OCI-LY7 (cell line): ENCODE results near the gene EDN2. TPM values are rescaled to one million over a fixed set of nuclear protein-coding genes. Genes with fewer than 3 reads are reported as not detected.

Source experiments
- BruUV-seq: library from RNA; stranded (reverse); fragments of 400-500 nt; replicated peaks from 2 replicates; lab custom pipeline; 2021; lab: Mats Ljungman, UMichigan
- CTCF ChIA-PET: fragments of 300-600 bp; sonication (Branson Sonifier 250); formaldehyde crosslinking; loops from one replicate; lab custom pipeline; 2022; ENCODE audit warnings: antibody characterized with exemption; ENCODE audit not compliant: unreplicated experiment; lab: Charles Lee
- POLR2A ChIA-PET: fragments of 300-600 bp; sonication (Branson Sonifier 250); formaldehyde crosslinking; loops from one replicate; lab custom pipeline; 2022; ENCODE audit warnings: antibody characterized with exemption; lab: Charles Lee
- DNase-seq: peaks from one replicate; pipeline ENCODE4 v3.0.0-alpha.2; 2015; ENCODE audit warnings: low spot score
- H2AFZ ChIP-seq: fragments of 200-600 bp; sonication (generic), shearing (Covaris generic); 2 replicates; pipeline ENCODE4 v1.6.1; 2014; ENCODE audit warnings: mild to moderate bottlenecking, antibody characterized with exemption, low read length, moderate library complexity
- H3K27ac ChIP-seq: fragments of 200-600 bp; sonication (generic); 2 replicates; pipeline ENCODE4 v1.5.1; 2014; ENCODE audit warnings: mixed run types, low read depth, mild to moderate bottlenecking, moderate library complexity, low read length, inconsistent platforms; ENCODE audit not compliant: poor library complexity, severe bottlenecking
- H3K36me3 ChIP-seq: fragments of 200-600 bp; sonication (generic); 2 replicates; pipeline ENCODE4 v1.6.1; 2014; ENCODE audit warnings: mild to moderate bottlenecking, antibody characterized with exemption, low read length, moderate library complexity, mixed read lengths; ENCODE audit not compliant: insufficient read depth
- H3K4me1 ChIP-seq: fragments of 200-600 bp; sonication (generic); 2 replicates; pipeline ENCODE4 v1.5.1; 2014; ENCODE audit warnings: mild to moderate bottlenecking, low read length; ENCODE audit not compliant: insufficient read depth, poor library complexity, severe bottlenecking
- H3K4me2 ChIP-seq: fragments of 200-600 bp; sonication (generic); 2 replicates; pipeline ENCODE4 v1.6.1; 2014; ENCODE audit warnings: mild to moderate bottlenecking, low read length
- H3K4me3 ChIP-seq: fragments of 200-600 bp; sonication (generic); 2 replicates; pipeline ENCODE4 v1.5.1; 2014; ENCODE audit warnings: mild to moderate bottlenecking, low read depth, low read length; ENCODE audit not compliant: poor library complexity, severe bottlenecking
- H3K79me2 ChIP-seq: fragments of 200-600 bp; sonication (generic); 2 replicates; pipeline ENCODE4 v1.6.1; 2016; ENCODE audit warnings: low read depth, mild to moderate bottlenecking, low read length, moderate library complexity, mixed read lengths; ENCODE audit not compliant: insufficient read depth
- H3K9me2 ChIP-seq: fragments of 200-600 bp; sonication (generic); 2 replicates; pipeline ENCODE4 v1.6.1; 2016; ENCODE audit warnings: mild to moderate bottlenecking, low read length, mixed read lengths; ENCODE audit not compliant: insufficient read depth
- H3K9me3 ChIP-seq: fragments of 200-600 bp; sonication (generic); 2 replicates; pipeline ENCODE4 v1.6.1; 2014; ENCODE audit warnings: mild to moderate bottlenecking, mixed run types, low read length, mixed read lengths
- H4K20me1 ChIP-seq: fragments of 200-600 bp; sonication (generic); 2 replicates; pipeline ENCODE4 v1.6.1; 2014; ENCODE audit warnings: mild to moderate bottlenecking, antibody characterized with exemption, low read length, moderate library complexity, mixed read lengths; ENCODE audit not compliant: insufficient read depth
- EZH2phosphoT487 ChIP-seq: fragments of 200-600 bp; sonication (generic); IDR thresholded peaks from 2 replicates; pipeline ENCODE4 v1.6.1; 2018; ENCODE audit warnings: low read depth, borderline replicate concordance, mild to moderate bottlenecking, mixed run types, antibody characterized with exemption, low read length, moderate library complexity, mixed read lengths
- intact Hi-C: fragments of 100-400 bp; cut with micrococcal nuclease; formaldehyde crosslinking; loops from one replicate; pipeline ENCODE4 v1.10.0; 2022; ENCODE audit not compliant: unreplicated experiment
- total RNA-seq, 2 experiments: library from RNA; depleted of rRNA in 1 of 2; stranded (reverse); fragments of >200 nt in 1 of 2; shearing (Covaris generic) in 1 of 2; gene quantifications; 2 replicates each; pipeline ENCODE4 v1.2.3, GENCODE V29; 2014 to 2022
- TF ChIP-seq, protein P1 (sequence below): fragments of 200-600 bp; sonication (generic); conservative IDR thresholded peaks from 2 replicates; pipeline ENCODE4 v1.5.1; 2014; ENCODE audit warnings: mild to moderate bottlenecking, antibody characterized with exemption, low read length, moderate library complexity, mixed read lengths

The EDN2 gene
- total RNA-seq, 2 experiments from 2014 or later, result not detected

GRCh38 chr1:41467673-41468072 lies 16.8 kb downstream of the EDN2 start:
- Histone ChIP-seq H3K9me2 (no peaks in the 10 kb centered on the region), H3K36me3 (no peaks in the 10 kb centered on the region), H3K9me3 (no peaks in the 10 kb centered on the region), H2AFZ (no peak overlapping the region), H4K20me1 (no peaks in the 10 kb centered on the region), H3K79me2 (no peaks in the 10 kb centered on the region), H3K27ac (no peak overlapping the region), H3K4me1 (no peaks in the 10 kb centered on the region), H3K4me3 (no peak overlapping the region), H3K4me2 (no peak overlapping the region)
- TF ChIP-seq EZH2phosphoT487, result no peak
- TF ChIP-seq, protein P1, sequence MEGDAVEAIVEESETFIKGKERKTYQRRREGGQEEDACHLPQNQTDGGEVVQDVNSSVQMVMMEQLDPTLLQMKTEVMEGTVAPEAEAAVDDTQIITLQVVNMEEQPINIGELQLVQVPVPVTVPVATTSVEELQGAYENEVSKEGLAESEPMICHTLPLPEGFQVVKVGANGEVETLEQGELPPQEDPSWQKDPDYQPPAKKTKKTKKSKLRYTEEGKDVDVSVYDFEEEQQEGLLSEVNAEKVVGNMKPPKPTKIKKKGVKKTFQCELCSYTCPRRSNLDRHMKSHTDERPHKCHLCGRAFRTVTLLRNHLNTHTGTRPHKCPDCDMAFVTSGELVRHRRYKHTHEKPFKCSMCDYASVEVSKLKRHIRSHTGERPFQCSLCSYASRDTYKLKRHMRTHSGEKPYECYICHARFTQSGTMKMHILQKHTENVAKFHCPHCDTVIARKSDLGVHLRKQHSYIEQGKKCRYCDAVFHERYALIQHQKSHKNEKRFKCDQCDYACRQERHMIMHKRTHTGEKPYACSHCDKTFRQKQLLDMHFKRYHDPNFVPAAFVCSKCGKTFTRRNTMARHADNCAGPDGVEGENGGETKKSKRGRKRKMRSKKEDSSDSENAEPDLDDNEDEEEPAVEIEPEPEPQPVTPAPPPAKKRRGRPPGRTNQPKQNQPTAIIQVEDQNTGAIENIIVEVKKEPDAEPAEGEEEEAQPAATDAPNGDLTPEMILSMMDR, result no peak
- no TSS peak for BruUV-seq
- no peak for DNase-seq
- ChIA-PET CTCF (no interaction called here), POLR2A (no interaction called here)
- intact Hi-C loops, result no loop called here

DNA sequence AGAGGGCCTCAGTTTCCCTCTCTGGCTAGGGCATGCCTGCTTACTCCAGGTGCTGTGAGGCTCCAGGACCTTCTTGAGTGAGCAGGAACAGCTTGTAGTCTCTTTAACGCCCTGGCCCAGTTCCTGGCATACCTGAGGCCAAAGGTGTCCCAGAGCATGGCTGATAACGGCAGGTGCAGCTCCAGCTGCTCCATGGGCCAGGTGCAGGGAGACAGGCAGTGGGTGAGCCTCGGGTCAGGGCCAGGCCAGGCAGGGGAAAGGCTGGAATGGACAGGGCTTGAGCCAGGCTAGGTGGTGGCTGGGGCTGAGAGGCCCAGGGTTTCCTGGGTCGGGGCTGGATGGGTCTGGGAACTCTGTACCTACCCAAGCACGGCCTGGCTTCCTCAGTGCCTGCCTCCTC lies 18.3 kb downstream of the EDN2 start:
- Histone ChIP-seq H3K9me3 (no peaks in the 10 kb centered on the region), H2AFZ (no peak overlapping the region), H3K4me1 (no peaks in the 10 kb centered on the region), H3K4me2 (no peak overlapping the region), H3K36me3 (no peaks in the 10 kb centered on the region), H3K4me3 (no peak overlapping the region), H4K20me1 (no peaks in the 10 kb centered on the region), H3K9me2 (no peaks in the 10 kb centered on the region), H3K79me2 (no peaks in the 10 kb centered on the region), H3K27ac (no peak overlapping the region)
- no peak for TF ChIP-seq EZH2phosphoT487
- TF ChIP-seq, protein P1, result no peak
- no TSS peak for BruUV-seq
- intact Hi-C loops, result no loop called here
- CTCF ChIA-PET, result no interaction called here
- no peak for DNase-seq
- POLR2A ChIA-PET, result no interaction called here

GRCh38 chr1:41465741-41466140 lies 18.7 kb downstream of the EDN2 start:
- Histone ChIP-seq H3K4me1 (no peaks in the 10 kb centered on the region), H3K36me3 (no peaks in the 10 kb centered on the region), H2AFZ (no peak overlapping the region), H3K4me2 (no peak overlapping the region), H4K20me1 (no peaks in the 10 kb centered on the region), H3K79me2 (no peaks in the 10 kb centered on the region), H3K9me2 (no peaks in the 10 kb centered on the region), H3K9me3 (no peaks in the 10 kb centered on the region), H3K27ac (no peak overlapping the region), H3K4me3 (no peak overlapping the region)
- CTCF ChIA-PET, result no interaction called here
- TF ChIP-seq EZH2phosphoT487, result no peak
- TF ChIP-seq, protein P1, result no peak
- intact Hi-C loops, result no loop called here
- POLR2A ChIA-PET, result no interaction called here
- no TSS peak for BruUV-seq
- no peak for DNase-seq
